ENCODE results near the gene CDYL. TPM values are rescaled to one million over a fixed set of nuclear protein-coding genes. Genes with fewer than 3 reads are reported as not detected.

Gene CDYL
- polyA plus RNA-seq, 1 experiment: 21.9 TPM

DNA sequence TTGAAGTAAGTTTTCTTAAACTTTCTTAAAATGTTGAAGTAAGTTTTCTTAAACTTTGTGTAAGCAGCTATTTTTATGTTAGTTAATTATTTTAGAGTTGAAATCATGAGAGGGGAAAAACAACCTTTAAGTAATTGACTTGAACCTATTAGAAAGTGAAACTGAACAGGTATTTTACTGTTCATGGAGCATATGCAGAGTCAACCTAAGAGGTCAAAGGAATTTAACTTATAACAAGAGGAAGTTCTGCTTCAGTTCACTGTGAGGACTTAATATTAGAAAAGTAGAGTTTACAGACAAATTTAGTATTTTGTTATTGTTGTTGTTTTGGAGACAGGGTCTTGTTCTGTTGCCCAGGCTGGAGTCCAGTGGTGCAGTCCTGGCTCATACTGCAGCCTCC is 38.0 kb downstream of the CDYL start:
- ChIA-PET CTCF (interaction anchor here (0.7 to 1.2 kb wide), 2 partner anchors 9 to 141 kb away, joined by 3 read pairs; no protein-coding TSS in a partner anchor), POLR2A (no interaction called here)
- TF ChIP-seq, protein P1, sequence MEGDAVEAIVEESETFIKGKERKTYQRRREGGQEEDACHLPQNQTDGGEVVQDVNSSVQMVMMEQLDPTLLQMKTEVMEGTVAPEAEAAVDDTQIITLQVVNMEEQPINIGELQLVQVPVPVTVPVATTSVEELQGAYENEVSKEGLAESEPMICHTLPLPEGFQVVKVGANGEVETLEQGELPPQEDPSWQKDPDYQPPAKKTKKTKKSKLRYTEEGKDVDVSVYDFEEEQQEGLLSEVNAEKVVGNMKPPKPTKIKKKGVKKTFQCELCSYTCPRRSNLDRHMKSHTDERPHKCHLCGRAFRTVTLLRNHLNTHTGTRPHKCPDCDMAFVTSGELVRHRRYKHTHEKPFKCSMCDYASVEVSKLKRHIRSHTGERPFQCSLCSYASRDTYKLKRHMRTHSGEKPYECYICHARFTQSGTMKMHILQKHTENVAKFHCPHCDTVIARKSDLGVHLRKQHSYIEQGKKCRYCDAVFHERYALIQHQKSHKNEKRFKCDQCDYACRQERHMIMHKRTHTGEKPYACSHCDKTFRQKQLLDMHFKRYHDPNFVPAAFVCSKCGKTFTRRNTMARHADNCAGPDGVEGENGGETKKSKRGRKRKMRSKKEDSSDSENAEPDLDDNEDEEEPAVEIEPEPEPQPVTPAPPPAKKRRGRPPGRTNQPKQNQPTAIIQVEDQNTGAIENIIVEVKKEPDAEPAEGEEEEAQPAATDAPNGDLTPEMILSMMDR (IDR thresholded peaks at IDR 0.05; ENCODE audit: insufficient read depth, low read depth, low read length): no peak
- no peak for DNase-seq (ENCODE audit: low read depth)
- Histone ChIP-seq H3K27me3 (ENCODE audit: control insufficient read depth, insufficient read depth, low read length) (no peaks in the 10 kb centered on the region), H3K4me3 (ENCODE audit: low read depth, low read length) (no peak overlapping the region), H3K36me3 (ENCODE audit: control insufficient read depth, insufficient read depth, low read length) (no peaks in the 10 kb centered on the region)

DNA sequence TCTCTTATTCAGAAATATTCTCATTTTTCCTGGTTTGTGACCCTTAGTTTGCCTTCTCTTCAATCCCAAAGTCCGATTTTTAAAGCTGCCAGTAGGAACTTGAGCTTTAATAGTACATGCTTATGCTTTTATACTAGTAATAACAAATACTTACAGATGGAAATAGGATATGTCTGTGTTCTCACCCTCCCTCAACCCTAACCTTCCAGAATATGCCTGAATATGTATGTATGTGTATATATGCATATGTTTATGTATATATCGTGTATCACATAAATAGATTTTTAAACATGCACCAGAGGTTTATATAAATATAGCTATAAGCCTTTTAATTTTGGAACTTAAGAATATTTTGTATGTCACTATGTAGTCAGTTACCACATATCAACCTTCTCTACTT is 38.8 kb downstream of the CDYL start:
- no peaks in the 10 kb centered on the region for H3K36me3 ChIP-seq (ENCODE audit: control insufficient read depth, insufficient read depth, low read length)
- POLR2A ChIA-PET: no interaction called here
- H3K27me3 ChIP-seq (ENCODE audit: control insufficient read depth, insufficient read depth, low read length): no peaks in the 10 kb centered on the region
- no peak overlapping the region for H3K4me3 ChIP-seq (ENCODE audit: low read depth, low read length)
- TF ChIP-seq, protein P1 (IDR thresholded peaks at IDR 0.05; ENCODE audit: insufficient read depth, low read depth, low read length): no peak
- CTCF ChIA-PET: interaction anchor here (1.2 kb wide), 1 partner anchor 142 kb away, joined by 3 read pairs; no protein-coding TSS in a partner anchor
- DNase-seq (ENCODE audit: low read depth): no peak

GRCh38 chr6:4815584-4815983 is 39.4 kb downstream of the CDYL start:
- TF ChIP-seq, protein P1 (IDR thresholded peaks at IDR 0.05; ENCODE audit: insufficient read depth, low read depth, low read length): no peak
- Histone ChIP-seq H3K27me3 (ENCODE audit: control insufficient read depth, insufficient read depth, low read length) (no peaks in the 10 kb centered on the region), H3K36me3 (ENCODE audit: control insufficient read depth, insufficient read depth, low read length) (no peaks in the 10 kb centered on the region), H3K4me3 (ENCODE audit: low read depth, low read length) (no peak overlapping the region)
- no peak for DNase-seq (ENCODE audit: low read depth)
- ChIA-PET POLR2A (no interaction called here), CTCF (interaction anchor here (1.1 kb wide), 1 partner anchor 9 kb away, joined by 3 read pairs; no protein-coding TSS in a partner anchor)

- DNase-seq (ENCODE audit: low read depth): no peak
- H3K36me3 ChIP-seq (ENCODE audit: control insufficient read depth, insufficient read depth, low read length): no peaks in the 10 kb centered on the region
- H3K27me3 ChIP-seq (ENCODE audit: control insufficient read depth, insufficient read depth, low read length): no peaks in the 10 kb centered on the region
- POLR2A ChIA-PET: no interaction called here
- CTCF ChIA-PET: interaction anchor here (0.7 kb wide), 1 partner anchor 1684 kb away, joined by 4 read pairs; no protein-coding TSS in a partner anchor
- H3K4me3 ChIP-seq (ENCODE audit: low read depth, low read length): no peak overlapping the region
- TF ChIP-seq, protein P1 (IDR thresholded peaks at IDR 0.05; ENCODE audit: insufficient read depth, low read depth, low read length): no peak
Observed at GRCh38 chr6:4816904-4817303, 40.7 kb downstream of the CDYL start.

DNA sequence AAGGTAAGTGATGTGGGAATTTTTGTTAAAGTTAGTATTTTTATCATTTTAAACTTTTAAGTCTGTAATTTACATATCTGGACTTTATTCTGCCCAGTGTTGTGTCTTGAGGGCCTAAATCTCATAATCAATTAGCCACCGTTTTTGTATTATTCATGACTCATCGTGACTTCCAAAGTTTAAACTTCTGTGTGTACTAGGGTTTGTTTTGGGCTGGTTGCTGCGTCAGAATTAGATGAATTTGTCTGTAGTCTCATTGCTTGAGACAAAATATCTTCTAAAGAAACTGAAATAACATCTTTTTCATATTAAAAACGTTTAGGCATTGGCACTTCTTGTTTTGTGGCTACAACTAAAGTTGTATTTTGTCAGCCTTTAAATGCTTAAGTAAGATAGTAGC is 41.3 kb downstream of the CDYL start:
- TF ChIP-seq, protein P1 (IDR thresholded peaks at IDR 0.05; ENCODE audit: insufficient read depth, low read depth, low read length): no peak
- Histone ChIP-seq H3K27me3 (ENCODE audit: control insufficient read depth, insufficient read depth, low read length) (no peaks in the 10 kb centered on the region), H3K4me3 (ENCODE audit: low read depth, low read length) (no peak overlapping the region), H3K36me3 (ENCODE audit: control insufficient read depth, insufficient read depth, low read length) (no peaks in the 10 kb centered on the region)
- ChIA-PET POLR2A (no interaction called here), CTCF (interaction anchor here (0.6 to 0.7 kb wide), 2 partner anchors 11 to 1685 kb away, joined by 3 to 4 read pairs; no protein-coding TSS in a partner anchor)
- no peak for DNase-seq (ENCODE audit: low read depth)
